ENCODE results near the gene CDH26.

Gene CDH26

GRCh38 chr20:59977086-59977485, 18.9 kb downstream of the CDH26 start:
- DNase-seq (ENCODE audit: low read depth in 2 of 2, low spot score in 1 of 2): no peak

GRCh38 chr20:59983076-59983475, 24.9 kb downstream of the CDH26 start:
- no peak for DNase-seq (ENCODE audit: low read depth in 2 of 2, low spot score in 1 of 2)

- no peak for DNase-seq (ENCODE audit: low read depth in 2 of 2, low spot score in 1 of 2)
Observed at GRCh38 chr20:59984541-59984940, 26.3 kb downstream of the CDH26 start.

- no peak for DNase-seq (ENCODE audit: low read depth in 2 of 2, low spot score in 1 of 2)
Observed at GRCh38 chr20:59985164-59985563, 26.9 kb downstream of the CDH26 start.

- no peak for DNase-seq (ENCODE audit: low read depth in 2 of 2, low spot score in 1 of 2)
Observed at GRCh38 chr20:59985864-59986263, 27.6 kb downstream of the CDH26 start.

- no peak for DNase-seq (ENCODE audit: low read depth in 2 of 2, low spot score in 1 of 2)
Observed at GRCh38 chr20:59987135-59987534, 28.9 kb downstream of the CDH26 start.

- DNase-seq (ENCODE audit: low read depth in 2 of 2, low spot score in 1 of 2): no peak
Observed at GRCh38 chr20:59988141-59988540, 29.9 kb downstream of the CDH26 start.

GRCh38 chr20:59992526-59993084, 34.4 kb downstream of the CDH26 start:
- DNase-seq (ENCODE audit: low read depth in 2 of 2, low spot score in 1 of 2): no peak

- DNase-seq (ENCODE audit: low read depth in 2 of 2, low spot score in 1 of 2): no peak
Observed at GRCh38 chr20:59993736-59994430, 35.7 kb downstream of the CDH26 start.

GRCh38 chr20:59994697-59995122, 36.5 kb downstream of the CDH26 start:
- DNase-seq (ENCODE audit: low read depth in 2 of 2, low spot score in 1 of 2): no peak

GRCh38 chr20:59996108-59996507, 37.9 kb downstream of the CDH26 start:
- DNase-seq (ENCODE audit: low read depth in 2 of 2, low spot score in 1 of 2): no peak

- no peak for DNase-seq (ENCODE audit: low read depth in 2 of 2, low spot score in 1 of 2)
Observed at GRCh38 chr20:59997896-59998295, 39.7 kb downstream of the CDH26 start.

GRCh38 chr20:59999502-59999901, 41.3 kb downstream of the CDH26 start:
- no peak for DNase-seq (ENCODE audit: low read depth in 2 of 2, low spot score in 1 of 2)

- DNase-seq (ENCODE audit: low read depth in 2 of 2, low spot score in 1 of 2): no peak
Observed at GRCh38 chr20:60000271-60001042, 42.2 kb downstream of the CDH26 start.

- no peak for DNase-seq (ENCODE audit: low read depth in 2 of 2, low spot score in 1 of 2)
Observed at GRCh38 chr20:60001108-60001507, 42.9 kb downstream of the CDH26 start.

GRCh38 chr20:60003776-60004175, 45.6 kb downstream of the CDH26 start:
- DNase-seq (ENCODE audit: low read depth in 2 of 2, low spot score in 1 of 2): no peak

- DNase-seq (ENCODE audit: low read depth in 2 of 2, low spot score in 1 of 2): no peak
Observed at GRCh38 chr20:60006261-60006660, 48.0 kb downstream of the CDH26 start.

- DNase-seq (ENCODE audit: low read depth in 2 of 2, low spot score in 1 of 2): no peak
Observed at GRCh38 chr20:60007464-60007863, 49.2 kb downstream of the CDH26 start.

- DNase-seq (ENCODE audit: low read depth in 2 of 2, low spot score in 1 of 2): no peak
Observed at GRCh38 chr20:60008130-60008808, 50.0 kb downstream of the CDH26 start.

GRCh38 chr20:60009318-60009717, 51.1 kb downstream of the CDH26 start:
- DNase-seq (ENCODE audit: low read depth in 2 of 2, low spot score in 1 of 2): no peak

GRCh38 chr20:60009826-60010616, 51.8 kb downstream of the CDH26 start:
- no peak for DNase-seq (ENCODE audit: low read depth in 2 of 2, low spot score in 1 of 2)

All from stimulated activated CD8-positive, alpha-beta memory T cell treated with anti-CD3 and anti-CD28 coated beads, Interleukin-4, amount 100 ng/mL, for 4 hours (primary cell).